IMR-90 (cell line): ENCODE data around the gene HOXC12.

ENCODE experiments used
- CHD1 ChIP-seq: IDR thresholded peaks from 2 replicates; pipeline ENCODE4 v1.6.1; 2012; ENCODE audit warnings: low read depth, low read length, improper control_type of control experiment
- MAFK ChIP-seq: IDR thresholded peaks from 2 replicates; pipeline ENCODE4 v1.6.1; 2012; ENCODE audit warnings: low read depth, low read length, improper control_type of control experiment
- MXI1 ChIP-seq: IDR thresholded peaks from 2 replicates; pipeline ENCODE4 v1.6.1; 2012; ENCODE audit warnings: low read depth, mild to moderate bottlenecking, low read length, moderate library complexity, borderline replicate concordance
- NFE2L2 ChIP-seq: fragments of 150-350 bp; IDR thresholded peaks from 2 replicates; pipeline ENCODE4 v1.6.1; 2016; ENCODE audit warnings: low read depth, mild to moderate bottlenecking, low read length
- POLR2A ChIP-seq: IDR thresholded peaks from 2 replicates; pipeline ENCODE4 v1.6.1; 2012; ENCODE audit warnings: mild to moderate bottlenecking, low read depth, low read length
- RAD21 ChIP-seq: IDR thresholded peaks from 2 replicates; pipeline ENCODE4 v1.6.1; 2012; ENCODE audit warnings: low read length, improper control_type of control experiment
- RCOR1 ChIP-seq: IDR thresholded peaks from 2 replicates; pipeline ENCODE4 v1.6.1; 2012; ENCODE audit warnings: mild to moderate bottlenecking, low read length, improper control_type of control experiment; ENCODE audit not compliant: insufficient replicate concordance
- RFX5 ChIP-seq: IDR thresholded peaks from 2 replicates; pipeline ENCODE4 v1.8.0; 2012; ENCODE audit warnings: low read depth, mild to moderate bottlenecking, low read length, moderate library complexity
- SMC3 ChIP-seq: fragments of 150-350 bp; IDR thresholded peaks from 2 replicates; pipeline ENCODE4 v1.6.1; 2016; ENCODE audit warnings: low read depth, mild to moderate bottlenecking, antibody characterized with exemption, low read length, moderate library complexity
- TF ChIP-seq, protein P1 (sequence below): conservative IDR thresholded peaks from 2 replicates; pipeline ENCODE4 v1.5.1; 2012; ENCODE audit warnings: mild to moderate bottlenecking, low read depth, low read length, improper control_type of control experiment
- TF ChIP-seq, protein P2 (sequence below): fragments of 150-350 bp; IDR thresholded peaks from 2 replicates; pipeline ENCODE4 v1.6.1; 2017; ENCODE audit warnings: mild to moderate bottlenecking, antibody characterized with exemption, low read length, low read depth
- TF ChIP-seq, protein P3 (sequence below): fragments of 150-350 bp; IDR thresholded peaks from 2 replicates; pipeline ENCODE4 v1.6.1; 2016; ENCODE audit warnings: low read depth, mild to moderate bottlenecking, low read length, moderate library complexity, borderline replicate concordance

DNA sequence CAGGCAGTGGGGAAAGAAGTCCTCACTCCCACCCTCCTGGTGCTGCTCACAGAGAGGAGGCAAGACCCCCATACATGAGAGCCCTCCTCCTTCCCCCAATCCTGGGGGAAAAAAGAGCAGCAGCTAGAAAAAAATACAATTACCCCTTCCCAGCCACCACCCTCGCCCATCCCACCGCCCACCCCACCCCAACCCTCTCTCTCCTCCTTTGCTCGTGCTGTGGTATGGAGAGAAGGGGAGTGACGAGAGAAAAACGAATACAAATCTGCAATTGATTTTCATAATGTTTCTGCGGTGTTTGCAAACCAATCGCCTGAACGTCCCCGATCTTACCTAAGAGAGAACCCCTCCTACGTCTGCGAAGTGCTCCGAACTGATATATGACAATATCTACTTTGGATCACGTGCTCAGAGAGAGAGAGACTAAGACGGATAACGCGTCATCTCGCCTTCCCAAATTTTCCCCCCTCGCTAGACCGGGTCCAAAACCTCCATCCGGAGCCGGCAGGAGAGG, 18.1 kb downstream of the HOXC12 start, which contains the start of gene HOXC11:
- TF ChIP-seq, protein P1, sequence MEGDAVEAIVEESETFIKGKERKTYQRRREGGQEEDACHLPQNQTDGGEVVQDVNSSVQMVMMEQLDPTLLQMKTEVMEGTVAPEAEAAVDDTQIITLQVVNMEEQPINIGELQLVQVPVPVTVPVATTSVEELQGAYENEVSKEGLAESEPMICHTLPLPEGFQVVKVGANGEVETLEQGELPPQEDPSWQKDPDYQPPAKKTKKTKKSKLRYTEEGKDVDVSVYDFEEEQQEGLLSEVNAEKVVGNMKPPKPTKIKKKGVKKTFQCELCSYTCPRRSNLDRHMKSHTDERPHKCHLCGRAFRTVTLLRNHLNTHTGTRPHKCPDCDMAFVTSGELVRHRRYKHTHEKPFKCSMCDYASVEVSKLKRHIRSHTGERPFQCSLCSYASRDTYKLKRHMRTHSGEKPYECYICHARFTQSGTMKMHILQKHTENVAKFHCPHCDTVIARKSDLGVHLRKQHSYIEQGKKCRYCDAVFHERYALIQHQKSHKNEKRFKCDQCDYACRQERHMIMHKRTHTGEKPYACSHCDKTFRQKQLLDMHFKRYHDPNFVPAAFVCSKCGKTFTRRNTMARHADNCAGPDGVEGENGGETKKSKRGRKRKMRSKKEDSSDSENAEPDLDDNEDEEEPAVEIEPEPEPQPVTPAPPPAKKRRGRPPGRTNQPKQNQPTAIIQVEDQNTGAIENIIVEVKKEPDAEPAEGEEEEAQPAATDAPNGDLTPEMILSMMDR, result no peak
- TF ChIP-seq POLR2A, result no peak
- TF ChIP-seq MAFK, result no peak
- no peak for TF ChIP-seq RCOR1
- TF ChIP-seq CHD1, result no peak
- no peak for TF ChIP-seq MXI1
- TF ChIP-seq, protein P2, sequence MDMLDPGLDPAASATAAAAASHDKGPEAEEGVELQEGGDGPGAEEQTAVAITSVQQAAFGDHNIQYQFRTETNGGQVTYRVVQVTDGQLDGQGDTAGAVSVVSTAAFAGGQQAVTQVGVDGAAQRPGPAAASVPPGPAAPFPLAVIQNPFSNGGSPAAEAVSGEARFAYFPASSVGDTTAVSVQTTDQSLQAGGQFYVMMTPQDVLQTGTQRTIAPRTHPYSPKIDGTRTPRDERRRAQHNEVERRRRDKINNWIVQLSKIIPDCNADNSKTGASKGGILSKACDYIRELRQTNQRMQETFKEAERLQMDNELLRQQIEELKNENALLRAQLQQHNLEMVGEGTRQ, result no peak
- no peak for TF ChIP-seq RFX5
- TF ChIP-seq, protein P3, sequence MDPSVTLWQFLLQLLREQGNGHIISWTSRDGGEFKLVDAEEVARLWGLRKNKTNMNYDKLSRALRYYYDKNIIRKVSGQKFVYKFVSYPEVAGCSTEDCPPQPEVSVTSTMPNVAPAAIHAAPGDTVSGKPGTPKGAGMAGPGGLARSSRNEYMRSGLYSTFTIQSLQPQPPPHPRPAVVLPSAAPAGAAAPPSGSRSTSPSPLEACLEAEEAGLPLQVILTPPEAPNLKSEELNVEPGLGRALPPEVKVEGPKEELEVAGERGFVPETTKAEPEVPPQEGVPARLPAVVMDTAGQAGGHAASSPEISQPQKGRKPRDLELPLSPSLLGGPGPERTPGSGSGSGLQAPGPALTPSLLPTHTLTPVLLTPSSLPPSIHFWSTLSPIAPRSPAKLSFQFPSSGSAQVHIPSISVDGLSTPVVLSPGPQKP, result no peak
- TF ChIP-seq NFE2L2, result no peak
- no peak for TF ChIP-seq RAD21
- no peak for TF ChIP-seq SMC3
